Measurements from ENCODE around the gene FAM200C.

DNA sequence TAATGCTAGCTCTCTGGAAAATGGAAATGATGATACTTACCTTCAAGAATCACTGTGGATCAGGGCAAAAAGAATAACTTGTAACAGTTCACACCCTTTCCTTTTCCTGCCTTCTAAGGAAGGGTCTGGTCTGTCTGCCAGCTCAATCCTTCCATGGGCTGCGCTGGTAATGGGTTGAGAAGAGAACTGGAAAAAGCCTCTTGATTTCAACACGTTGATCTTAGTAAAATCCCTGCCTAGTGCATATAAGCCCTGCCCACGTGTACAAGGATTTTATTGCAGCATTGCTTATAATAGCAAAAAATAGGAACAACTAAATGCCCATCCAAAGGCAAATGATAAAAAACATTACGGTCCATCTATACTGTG is 49.9 kb downstream of the FAM200C start:
- no peak for TF ChIP-seq CTCF (IDR thresholded peaks at IDR 0.05)
- TF ChIP-seq POLR2AphosphoS5 (IDR thresholded peaks at IDR 0.05) = no peak
